OCI-LY1 (cell line): ENCODE results near the gene COL23A1.

Experiments used
- H2AFZ ChIP-seq: fragments of 200-600 bp; sonication (generic), shearing (Covaris generic); 2 replicates; pipeline ENCODE4 v1.6.0; 2014; ENCODE audit warnings: antibody characterized with exemption, mild to moderate bottlenecking, low read length
- H3F3A ChIP-seq: fragments of 200-600 bp; sonication (generic), shearing (Covaris generic); 2 replicates; pipeline ENCODE4 v1.6.0; 2014; ENCODE audit warnings: mild to moderate bottlenecking, antibody characterized with exemption, low read length, moderate library complexity; ENCODE audit not compliant: insufficient read depth
- H3K27ac ChIP-seq: fragments of 200-600 bp; sonication (generic); 2 replicates; pipeline ENCODE4 v1.5.1; 2014; ENCODE audit warnings: low read length, mixed run types, mild to moderate bottlenecking, low read depth; ENCODE audit not compliant: poor library complexity, severe bottlenecking
- H3K27me3 ChIP-seq: fragments of 200-600 bp; sonication (generic); 2 replicates; pipeline ENCODE4 v1.6.0; 2014; ENCODE audit warnings: antibody characterized with exemption, mild to moderate bottlenecking, low read length, moderate library complexity; ENCODE audit not compliant: insufficient read depth
- H3K36me3 ChIP-seq: fragments of 200-600 bp; sonication (generic); 2 replicates; pipeline ENCODE4 v1.6.1; 2014; ENCODE audit warnings: mild to moderate bottlenecking, antibody characterized with exemption, low read length, moderate library complexity, mixed read lengths; ENCODE audit not compliant: insufficient read depth
- H3K4me1 ChIP-seq: fragments of 200-600 bp; sonication (generic); 2 replicates; pipeline ENCODE4 v1.5.1; 2014; ENCODE audit warnings: mild to moderate bottlenecking, low read length, moderate library complexity; ENCODE audit not compliant: insufficient read depth, severe bottlenecking
- H3K4me2 ChIP-seq: fragments of 200-600 bp; sonication (generic), shearing (Covaris generic); 2 replicates; pipeline ENCODE4 v1.6.1; 2014; ENCODE audit warnings: low read length
- H3K4me3 ChIP-seq: fragments of 200-600 bp; sonication (generic); 2 replicates; pipeline ENCODE4 v1.5.1; 2014; ENCODE audit warnings: low read length, low read depth, mild to moderate bottlenecking, mixed read lengths; ENCODE audit not compliant: poor library complexity, severe bottlenecking
- H3K79me2 ChIP-seq: fragments of 200-600 bp; shearing (Covaris generic); 2 replicates; pipeline ENCODE4 v1.6.1; 2016; ENCODE audit warnings: mixed run types, low read length, mixed read lengths; ENCODE audit not compliant: insufficient read depth
- H3K9ac ChIP-seq: fragments of 200-600 bp; sonication (generic), shearing (Covaris generic); 2 replicates; pipeline ENCODE4 v1.6.1; 2014; ENCODE audit warnings: mild to moderate bottlenecking, low read length, mixed read lengths
- H3K9me2 ChIP-seq: fragments of 200-600 bp; sonication (generic), shearing (Covaris generic); 2 replicates; pipeline ENCODE4 v1.6.1; 2014; ENCODE audit warnings: low read depth, mild to moderate bottlenecking, low read length, mixed read lengths
- H3K9me3 ChIP-seq: fragments of 200-600 bp; shearing (Covaris generic); 2 replicates; pipeline ENCODE4 v1.6.1; 2014; ENCODE audit warnings: low read length, mixed read lengths
- H4K20me1 ChIP-seq: fragments of 200-600 bp; sonication (generic), shearing (Covaris generic); 2 replicates; pipeline ENCODE4 v1.6.0; 2016; ENCODE audit warnings: mild to moderate bottlenecking, low read length; ENCODE audit not compliant: insufficient read depth
- EZH2 ChIP-seq: fragments of 200-600 bp; sonication (generic), shearing (Covaris generic); IDR thresholded peaks from 2 replicates; pipeline ENCODE4 v1.8.0; 2017; ENCODE audit warnings: borderline replicate concordance, mixed run types, mild to moderate bottlenecking, antibody characterized with exemption, low read length, moderate library complexity, mixed read lengths
- TF ChIP-seq, protein P1 (sequence below): fragments of 200-600 bp; sonication (generic), shearing (Covaris generic); IDR thresholded peaks from 2 replicates; pipeline ENCODE4 v1.5.1; 2017; ENCODE audit warnings: mild to moderate bottlenecking, antibody characterized with exemption, low read length, moderate library complexity, mixed read lengths

The COL23A1 gene

DNA sequence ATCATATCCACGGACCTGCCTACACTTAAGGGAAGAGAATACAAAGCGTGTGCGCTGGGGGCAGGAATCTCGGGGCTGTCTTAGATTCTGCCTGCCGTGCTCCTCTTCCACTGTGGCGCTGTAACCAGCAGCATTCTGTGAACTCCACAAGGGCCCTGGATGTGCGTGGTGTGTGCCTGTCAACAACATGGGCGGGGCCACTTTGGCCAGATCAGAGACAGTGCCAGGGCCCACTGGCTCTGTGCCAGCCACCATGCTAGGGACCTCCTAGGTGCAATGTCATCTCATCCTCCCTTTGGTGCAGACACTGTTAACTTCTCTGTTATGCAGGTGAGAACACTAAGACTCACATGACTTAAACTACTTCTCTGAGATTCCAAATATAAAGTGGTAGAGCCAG is 113.7 kb downstream of the COL23A1 start:
- H3K27me3 ChIP-seq = peaks cover 7% of the 10 kb centered on the region; the same call in 1 of the 2 replicates
- no peaks in the 10 kb centered on the region for H3K4me1 ChIP-seq
- H3K79me2 ChIP-seq = no peaks in the 10 kb centered on the region
- TF ChIP-seq, protein P1, sequence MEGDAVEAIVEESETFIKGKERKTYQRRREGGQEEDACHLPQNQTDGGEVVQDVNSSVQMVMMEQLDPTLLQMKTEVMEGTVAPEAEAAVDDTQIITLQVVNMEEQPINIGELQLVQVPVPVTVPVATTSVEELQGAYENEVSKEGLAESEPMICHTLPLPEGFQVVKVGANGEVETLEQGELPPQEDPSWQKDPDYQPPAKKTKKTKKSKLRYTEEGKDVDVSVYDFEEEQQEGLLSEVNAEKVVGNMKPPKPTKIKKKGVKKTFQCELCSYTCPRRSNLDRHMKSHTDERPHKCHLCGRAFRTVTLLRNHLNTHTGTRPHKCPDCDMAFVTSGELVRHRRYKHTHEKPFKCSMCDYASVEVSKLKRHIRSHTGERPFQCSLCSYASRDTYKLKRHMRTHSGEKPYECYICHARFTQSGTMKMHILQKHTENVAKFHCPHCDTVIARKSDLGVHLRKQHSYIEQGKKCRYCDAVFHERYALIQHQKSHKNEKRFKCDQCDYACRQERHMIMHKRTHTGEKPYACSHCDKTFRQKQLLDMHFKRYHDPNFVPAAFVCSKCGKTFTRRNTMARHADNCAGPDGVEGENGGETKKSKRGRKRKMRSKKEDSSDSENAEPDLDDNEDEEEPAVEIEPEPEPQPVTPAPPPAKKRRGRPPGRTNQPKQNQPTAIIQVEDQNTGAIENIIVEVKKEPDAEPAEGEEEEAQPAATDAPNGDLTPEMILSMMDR = no peak
- TF ChIP-seq EZH2 = no peak
- H3K4me2 ChIP-seq = no peak overlapping the region
- H3K9ac ChIP-seq = no peak overlapping the region
- H4K20me1 ChIP-seq = no peaks in the 10 kb centered on the region
- no peaks in the 10 kb centered on the region for H3K9me3 ChIP-seq
- no peaks in the 10 kb centered on the region for H3K36me3 ChIP-seq
- H2AFZ ChIP-seq = no peak overlapping the region
- no peak overlapping the region for H3K4me3 ChIP-seq
- no peak overlapping the region for H3K27ac ChIP-seq
- no peaks in the 10 kb centered on the region for H3F3A ChIP-seq
- no peaks in the 10 kb centered on the region for H3K9me2 ChIP-seq

- no peaks in the 10 kb centered on the region for H3K4me1 ChIP-seq
- H3K27me3 ChIP-seq = peaks cover 7% of the 10 kb centered on the region; the same call in 1 of the 2 replicates
- no peak for TF ChIP-seq EZH2
- TF ChIP-seq, protein P1 = no peak
- no peaks in the 10 kb centered on the region for H3K9me2 ChIP-seq
- H3K79me2 ChIP-seq = no peaks in the 10 kb centered on the region
- H3F3A ChIP-seq = no peaks in the 10 kb centered on the region
- no peaks in the 10 kb centered on the region for H3K36me3 ChIP-seq
- no peak overlapping the region for H3K9ac ChIP-seq
- H3K4me2 ChIP-seq = no peak overlapping the region
- H3K9me3 ChIP-seq = no peaks in the 10 kb centered on the region
- H4K20me1 ChIP-seq = no peaks in the 10 kb centered on the region
- H3K27ac ChIP-seq = no peak overlapping the region
- no peak overlapping the region for H3K4me3 ChIP-seq
- H2AFZ ChIP-seq = no peak overlapping the region
Measured at GRCh38 chr5:178475422-178475821, 114.8 kb downstream of the COL23A1 start.

GRCh38 chr5:178474562-178475184 is 115.5 kb downstream of the COL23A1 start:
- Histone ChIP-seq H3K9ac (no peak overlapping the region), H3K4me2 (no peak overlapping the region), H3K4me1 (no peaks in the 10 kb centered on the region), H3K4me3 (no peak overlapping the region), H3K27me3 (peaks cover 7% of the 10 kb centered on the region; the same call in 1 of the 2 replicates), H2AFZ (no peak overlapping the region), H3F3A (no peaks in the 10 kb centered on the region), H3K9me2 (no peaks in the 10 kb centered on the region), H3K36me3 (no peaks in the 10 kb centered on the region), H3K9me3 (no peaks in the 10 kb centered on the region), H3K79me2 (no peaks in the 10 kb centered on the region), H4K20me1 (no peaks in the 10 kb centered on the region), H3K27ac (no peak overlapping the region)
- TF ChIP-seq EZH2 = no peak
- TF ChIP-seq, protein P1 = no peak
